HK-2 (cell line): ENCODE results near the gene PAX5.

ENCODE experiments used
- DNase-seq: peaks from one replicate; pipeline ENCODE4 v3.0.0-alpha.2; 2018; ENCODE audit not compliant: unreplicated experiment

The PAX5 gene

DNA sequence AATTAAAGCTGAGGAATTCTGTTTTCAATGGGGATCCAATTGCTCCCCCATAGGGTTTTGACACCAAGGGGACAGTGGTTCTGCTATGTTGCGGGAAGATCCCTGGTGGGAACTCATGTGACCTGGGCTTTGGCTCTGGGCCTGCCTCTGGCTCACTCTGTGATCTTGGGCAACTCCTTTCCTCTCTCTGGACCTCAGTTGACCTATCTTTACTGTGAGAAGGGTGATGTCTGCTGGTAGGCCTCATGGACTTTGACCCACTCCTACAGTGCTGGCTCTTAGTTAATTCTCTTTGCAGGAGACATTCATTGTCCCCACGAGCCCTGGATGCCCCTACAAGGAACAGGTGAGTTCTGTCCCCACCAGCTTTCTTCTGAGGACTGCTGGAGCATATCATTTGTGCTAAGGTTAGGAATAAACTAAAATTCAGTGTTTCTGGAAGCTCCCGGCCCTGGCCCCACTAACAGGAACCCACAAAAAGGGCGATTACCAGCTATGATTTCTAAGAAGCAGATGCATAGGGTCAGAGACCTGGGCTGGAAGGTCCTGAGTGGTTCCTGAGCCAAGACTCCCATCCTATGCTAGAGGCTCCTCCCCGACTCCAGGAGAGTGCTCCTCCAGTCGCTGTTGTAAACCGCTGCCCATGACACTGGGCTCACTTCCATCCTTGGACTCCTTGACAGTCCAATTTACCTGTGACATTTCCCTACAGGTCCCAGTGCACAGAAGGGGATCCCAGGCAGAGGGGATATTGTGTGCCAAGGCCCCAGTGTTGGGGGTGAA, 218.3 kb downstream of the PAX5 start:
- DNase-seq: no peak

DNA sequence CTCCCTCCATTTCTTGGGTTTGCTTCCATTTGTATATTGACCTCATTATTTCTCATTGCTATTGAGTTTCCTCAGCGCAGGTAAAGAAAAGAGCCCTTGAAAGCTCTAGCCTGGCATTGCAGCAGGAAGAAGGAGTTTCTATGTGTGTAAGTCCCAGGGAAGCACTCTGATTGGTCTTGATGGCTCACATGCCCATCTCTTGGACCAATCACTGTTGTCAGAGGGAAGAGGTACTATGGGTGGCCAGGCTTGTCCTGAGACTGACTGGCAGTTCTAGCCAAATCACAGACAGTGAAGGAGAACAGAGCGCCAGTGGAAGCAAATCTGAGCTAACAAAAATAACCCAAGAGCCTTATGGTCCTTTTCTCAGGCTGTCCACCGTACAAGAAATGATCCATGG, 219.0 kb downstream of the PAX5 start:
- DNase-seq: no peak

DNA sequence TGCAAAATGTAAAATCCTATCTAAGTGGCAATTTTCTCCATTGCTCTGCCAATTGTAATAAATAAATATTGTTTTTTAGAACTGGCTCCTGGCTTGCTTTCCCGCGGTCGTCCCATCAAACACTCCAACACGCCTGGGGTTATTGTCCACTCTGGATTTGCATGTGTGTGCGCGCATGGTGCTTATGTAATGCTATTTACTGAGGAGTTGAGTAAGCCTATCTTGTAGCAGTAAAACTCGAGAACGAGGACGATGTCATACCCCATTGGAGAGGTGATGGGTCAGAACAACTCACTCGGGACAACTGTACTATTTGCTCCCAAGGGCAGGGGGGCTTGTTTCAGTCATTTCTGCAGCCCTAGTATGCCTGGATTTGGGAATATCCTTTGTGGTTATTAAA, 220.9 kb downstream of the PAX5 start:
- no peak for DNase-seq

DNA sequence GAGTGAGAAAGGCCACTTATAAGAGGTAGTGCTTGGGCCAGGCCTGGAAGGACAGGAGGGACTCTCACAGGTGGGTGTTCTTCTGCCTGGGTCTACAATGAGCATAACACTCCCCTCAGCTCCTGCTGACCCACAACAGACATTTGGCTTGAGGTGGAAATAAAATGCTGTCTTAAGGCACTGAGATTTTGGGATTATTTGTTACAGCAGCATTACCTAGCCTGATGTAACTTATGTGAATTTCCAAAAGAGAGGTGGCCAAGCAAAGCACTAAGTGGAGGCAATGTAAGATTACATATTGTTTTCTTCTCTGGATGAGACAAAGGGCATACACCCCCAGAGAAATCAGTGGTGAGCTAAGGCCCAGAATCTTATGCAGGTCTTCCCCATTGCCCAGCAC, 221.5 kb downstream of the PAX5 start:
- no peak for DNase-seq

DNA sequence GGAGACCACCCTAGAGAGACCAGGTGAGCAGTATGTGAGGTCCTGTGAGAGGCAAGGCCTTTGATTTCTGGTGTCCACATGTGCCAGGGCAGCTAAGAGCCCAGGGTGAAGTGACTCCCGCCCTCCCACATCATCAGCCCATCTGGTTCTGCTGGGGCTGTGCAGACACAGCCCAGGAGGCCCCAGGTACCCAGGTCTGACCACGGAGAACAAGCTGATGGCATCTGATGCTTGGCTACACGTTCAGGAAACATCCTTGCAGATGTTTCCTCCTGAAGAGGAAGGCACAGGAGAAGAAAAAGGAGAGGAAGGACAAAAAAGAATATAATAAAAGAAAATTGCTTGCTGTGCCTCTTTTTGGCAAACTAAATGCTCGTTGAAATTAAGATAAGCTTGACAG, 225.8 kb downstream of the PAX5 start:
- no peak for DNase-seq

DNA sequence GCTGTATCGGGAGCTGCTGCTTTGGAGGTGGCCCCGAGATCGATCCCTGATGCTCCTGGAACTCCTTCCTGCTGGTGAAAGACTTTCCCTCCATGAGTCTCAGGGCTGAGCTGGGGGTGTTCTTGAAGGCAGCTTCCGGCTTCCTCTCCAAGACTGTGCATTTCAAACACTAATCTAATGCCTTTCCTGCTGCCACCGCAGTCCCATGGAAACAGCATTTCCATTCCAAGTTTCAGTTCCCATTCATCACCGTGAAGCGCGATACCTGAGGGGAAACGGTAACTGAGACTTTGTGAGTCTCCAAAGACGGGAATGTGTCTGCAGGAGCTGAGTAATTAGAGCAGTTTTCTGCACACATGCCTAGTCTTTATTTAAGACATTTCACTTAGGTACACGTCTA, 230.1 kb downstream of the PAX5 start:
- DNase-seq: no peak

DNA sequence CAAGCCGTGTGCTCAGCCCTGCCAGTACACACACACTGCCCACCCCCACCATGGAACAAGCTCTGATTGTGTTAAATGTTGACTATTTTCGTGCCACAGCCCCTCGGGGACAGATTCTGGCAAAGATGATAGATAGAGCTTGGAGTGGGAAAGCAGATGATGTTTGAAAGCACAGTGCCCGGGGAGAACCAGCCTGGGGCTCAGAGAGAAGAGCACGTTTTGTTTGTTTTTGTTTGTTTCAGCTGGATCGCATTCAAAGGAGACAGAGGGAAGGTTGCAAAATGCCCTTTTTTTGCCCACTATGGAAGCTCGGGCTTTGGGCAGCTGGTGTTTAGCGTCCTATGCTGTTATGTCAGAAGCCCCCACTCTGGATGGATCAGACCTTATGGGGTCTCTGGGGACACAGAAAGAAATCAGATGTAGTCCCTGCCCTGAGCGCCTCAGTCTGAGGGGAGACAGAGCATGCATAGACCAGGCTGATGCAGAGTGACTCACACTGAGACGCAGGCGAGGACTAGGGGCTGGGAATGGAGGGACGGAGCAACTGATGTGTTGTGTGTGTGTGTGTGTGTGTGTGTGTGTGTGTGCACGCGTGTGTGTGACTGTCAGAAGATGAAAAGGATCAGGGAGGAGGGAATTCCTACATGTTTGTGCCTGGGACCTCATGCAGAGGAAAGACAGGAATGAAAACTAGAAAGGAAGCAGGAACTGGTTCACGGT, 231.7 kb downstream of the PAX5 start:
- no peak for DNase-seq

DNA sequence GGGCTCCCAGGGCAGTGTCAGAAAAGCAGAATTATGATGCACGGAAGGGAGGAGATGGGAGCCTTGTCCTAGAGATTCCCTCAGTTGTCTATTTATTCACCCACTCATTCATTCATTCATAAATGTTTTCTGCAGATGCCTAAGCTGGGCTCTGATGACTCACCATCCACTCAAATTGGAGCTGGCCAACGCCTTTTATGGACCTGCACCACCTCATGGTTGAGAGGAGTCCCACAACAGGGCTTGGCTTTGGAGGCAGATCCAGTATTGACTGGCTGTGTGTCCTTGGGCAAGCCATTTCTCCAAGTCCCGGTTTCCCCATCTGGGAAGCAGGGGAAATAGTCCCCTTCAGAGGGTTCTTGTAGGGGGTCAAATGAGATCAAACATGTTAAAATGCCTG, 233.6 kb downstream of the PAX5 start:
- DNase-seq: no peak

DNA sequence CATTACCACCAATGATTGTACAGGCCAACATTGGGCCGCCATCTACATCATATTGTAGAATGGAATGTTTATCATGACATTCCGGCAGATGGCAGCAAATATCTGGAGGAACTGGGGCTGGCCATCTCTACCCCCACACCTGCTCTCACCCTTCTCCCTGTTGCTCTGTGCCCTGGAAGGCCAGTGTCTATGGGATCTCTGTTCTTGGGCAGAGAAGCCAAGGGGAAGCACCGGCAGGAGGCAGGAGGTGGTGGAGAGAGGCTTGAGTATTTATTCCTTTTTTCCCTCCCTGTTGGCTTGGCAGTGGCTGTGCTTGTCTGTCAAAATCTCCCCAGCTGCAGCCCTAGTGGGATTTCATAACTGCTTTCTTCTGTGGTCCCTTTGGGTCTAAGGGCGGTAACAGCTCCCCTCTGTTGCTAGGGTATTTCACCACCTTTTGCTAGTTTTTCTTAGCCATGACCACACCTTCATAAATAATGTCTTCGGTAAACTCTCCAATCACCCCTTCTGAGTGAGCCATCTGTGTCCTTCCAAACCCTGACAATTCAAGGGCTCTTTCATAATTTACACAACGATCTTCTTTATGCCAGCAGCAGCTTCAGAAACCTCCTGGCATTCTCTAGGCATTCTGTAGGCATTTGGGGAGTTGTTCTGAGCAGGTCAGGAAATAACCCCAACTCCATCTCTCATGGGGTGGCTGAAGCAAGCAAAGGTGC, 235.6 kb downstream of the PAX5 start:
- no peak for DNase-seq

DNA sequence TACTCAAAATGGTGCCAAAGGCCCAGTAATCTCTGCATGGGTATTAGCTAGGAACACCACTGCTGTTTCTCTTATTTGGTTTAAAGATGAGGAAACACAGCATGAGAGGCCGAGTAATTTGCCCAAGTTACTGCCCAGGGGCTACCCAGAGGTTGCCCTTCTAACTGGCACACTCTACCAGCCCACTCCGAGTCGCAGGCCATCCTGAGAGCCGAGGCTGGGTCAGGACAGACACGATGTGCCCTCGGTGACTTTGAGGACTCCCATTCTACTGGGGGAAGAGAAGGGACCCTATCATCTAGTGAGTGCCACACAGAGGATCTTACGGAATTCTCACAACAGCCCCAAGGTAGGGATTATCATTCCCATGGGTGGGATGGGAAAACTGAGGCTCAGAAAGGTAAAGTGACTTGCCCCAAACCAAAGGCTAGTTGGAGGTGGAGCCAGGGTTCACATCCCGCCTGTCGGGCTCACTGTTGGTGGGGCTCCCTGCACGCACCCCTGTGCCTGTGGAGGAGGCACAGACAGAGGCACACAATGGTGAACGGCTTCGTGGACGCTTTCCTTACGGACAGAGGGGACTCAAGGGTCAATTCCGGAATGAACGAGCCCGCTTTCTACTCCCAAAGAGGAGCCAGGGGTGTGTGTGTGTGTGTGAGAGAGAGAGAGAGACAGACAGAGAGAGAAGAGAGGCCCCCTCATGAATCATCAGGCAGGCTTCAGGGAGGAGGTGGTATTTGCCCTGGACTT, 236.4 kb downstream of the PAX5 start:
- DNase-seq: no peak

DNA sequence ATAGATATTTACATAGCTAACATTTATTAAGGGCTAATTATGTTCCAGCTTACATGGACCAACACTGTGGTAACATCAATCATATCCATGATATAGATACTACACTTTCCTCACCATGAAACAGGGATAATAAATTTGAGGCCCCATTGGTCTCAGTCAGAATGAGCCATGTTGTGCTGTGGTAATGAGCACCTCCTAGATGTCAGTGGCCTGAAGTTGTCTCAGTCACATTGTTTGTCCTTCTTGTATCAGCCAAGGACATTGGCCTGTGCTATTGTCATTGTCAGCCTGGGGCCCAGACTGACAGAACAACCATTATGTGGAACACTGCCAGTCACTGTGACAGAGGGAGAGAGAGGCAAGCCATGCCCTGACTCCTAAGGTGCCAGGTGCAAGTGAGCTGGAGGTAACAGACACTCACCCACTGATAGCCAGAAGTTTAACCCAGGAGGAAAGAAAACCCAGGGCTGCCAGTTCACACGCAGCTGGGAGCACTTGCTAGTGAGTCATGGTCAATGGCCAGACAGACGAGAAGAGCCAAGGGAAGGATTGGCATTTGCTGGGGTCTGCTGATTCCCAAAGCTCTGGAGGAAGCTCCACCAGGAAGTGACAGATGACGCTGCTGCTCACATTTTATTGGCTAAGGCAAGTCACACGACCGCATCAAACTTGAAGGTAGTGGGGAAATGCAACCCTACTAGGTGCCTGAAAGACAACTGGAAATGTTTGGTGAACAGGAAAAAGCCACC, 237.2 kb downstream of the PAX5 start:
- no peak for DNase-seq

DNA sequence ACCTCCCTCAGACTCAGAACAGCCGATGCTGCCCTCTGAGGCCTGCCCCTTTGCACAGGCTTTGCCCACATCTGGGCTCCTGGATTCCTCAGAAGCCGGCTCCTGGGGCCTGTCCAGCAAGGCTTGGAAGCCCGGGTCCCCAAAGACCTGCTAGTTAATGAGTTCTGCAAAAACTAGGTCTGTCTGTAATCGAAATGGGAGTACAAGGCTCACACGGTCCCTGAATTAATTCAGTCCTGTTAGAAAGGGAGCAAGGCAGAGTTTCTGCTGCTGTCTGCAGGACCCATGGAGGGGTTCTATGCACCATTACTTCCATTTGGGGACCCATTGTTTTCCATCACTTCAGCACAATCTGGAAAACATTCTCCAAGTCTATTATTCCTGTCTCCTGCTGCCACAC, 239.6 kb downstream of the PAX5 start:
- no peak for DNase-seq

DNA sequence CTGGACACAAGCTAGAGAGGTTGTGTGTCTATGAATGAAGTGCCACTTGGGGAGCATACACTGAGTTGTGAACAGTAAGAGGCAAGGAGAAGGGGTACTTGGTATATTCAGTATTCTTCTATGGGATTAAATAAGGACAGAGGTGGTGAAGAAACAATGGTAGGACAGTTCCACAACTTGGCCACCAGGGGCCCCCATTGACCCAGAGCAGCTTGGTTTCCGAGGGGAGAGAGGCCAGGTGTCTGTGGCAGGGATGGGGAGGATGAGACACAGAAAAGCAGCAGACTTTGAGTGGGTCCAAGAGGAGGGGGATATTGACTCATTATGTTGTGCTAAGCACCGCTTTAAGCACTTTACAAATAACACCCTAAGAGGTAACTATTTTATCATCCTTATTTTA, 240.8 kb downstream of the PAX5 start:
- no peak for DNase-seq

DNA sequence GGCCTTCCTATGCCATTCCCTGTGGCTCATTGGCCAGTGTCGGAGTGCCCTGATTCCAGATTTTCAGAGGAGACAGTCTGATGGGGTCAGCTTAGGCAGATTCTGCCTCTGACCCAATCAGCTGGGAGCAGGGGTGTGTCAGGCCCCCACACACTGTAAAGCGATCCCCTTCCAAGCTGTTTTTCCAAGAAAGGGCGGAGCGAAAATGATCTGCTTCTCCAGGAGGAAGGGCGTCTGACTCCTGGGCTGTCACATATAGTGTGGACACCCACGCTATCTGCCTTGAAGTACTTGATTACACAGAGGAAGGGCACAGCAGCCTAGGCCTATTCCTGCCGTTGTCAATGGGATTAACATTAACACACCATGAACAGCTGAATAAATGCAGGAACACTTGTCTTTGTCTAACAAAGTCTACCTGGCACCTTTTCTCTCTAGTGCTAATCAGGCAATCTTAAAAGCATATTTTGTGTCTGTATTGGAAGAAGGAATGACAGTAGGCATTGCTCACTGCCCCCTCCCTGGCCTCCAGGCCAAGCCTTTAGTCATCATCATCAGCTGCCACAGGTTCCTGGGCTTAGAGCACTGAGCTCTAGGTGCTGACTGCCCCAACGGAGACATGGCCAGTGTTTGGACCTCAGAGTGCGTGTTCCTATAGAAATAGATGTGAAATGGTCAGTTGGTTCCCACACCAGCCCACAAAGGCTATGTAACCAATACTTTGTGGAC, 242.7 kb downstream of the PAX5 start:
- no peak for DNase-seq

DNA sequence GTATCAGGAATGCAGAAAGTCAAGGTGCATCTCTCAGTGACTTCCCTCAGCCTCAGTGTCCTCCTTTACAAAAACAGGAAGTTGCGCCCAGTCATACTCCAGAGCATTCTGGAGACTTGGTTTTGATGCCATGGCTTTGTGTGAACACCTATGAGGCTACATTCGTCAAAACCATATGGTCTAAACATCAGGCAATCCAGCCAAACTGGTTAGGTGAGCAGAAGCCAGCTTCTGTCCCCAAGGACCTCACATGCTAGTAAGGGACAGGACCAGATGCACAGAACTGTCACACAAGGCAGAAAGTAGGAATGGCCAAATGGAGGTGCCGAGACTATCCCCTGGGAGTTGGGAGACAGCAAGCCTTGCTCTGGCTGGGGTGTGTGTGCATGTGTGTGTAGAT, 244.2 kb downstream of the PAX5 start:
- no peak for DNase-seq

DNA sequence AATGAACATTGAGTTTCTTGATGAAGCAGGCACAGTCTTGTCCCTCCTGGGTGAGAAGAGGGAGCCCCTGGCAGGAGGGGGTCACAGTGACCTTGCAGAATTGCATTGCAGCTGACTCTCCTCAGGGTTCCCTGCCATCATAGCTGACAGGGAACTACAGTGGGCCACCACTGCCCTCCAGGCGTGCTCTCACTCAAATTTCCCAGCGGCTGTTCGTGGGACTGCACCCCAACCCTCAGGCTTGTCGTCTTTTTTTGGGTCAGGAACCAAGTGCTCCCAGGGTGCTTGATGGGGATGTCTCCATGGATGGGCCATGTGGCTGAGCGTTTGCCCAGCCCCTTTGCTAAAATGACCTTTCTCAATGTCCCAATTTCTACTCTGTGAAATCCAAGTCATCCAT, 245.5 kb downstream of the PAX5 start:
- DNase-seq: no peak

DNA sequence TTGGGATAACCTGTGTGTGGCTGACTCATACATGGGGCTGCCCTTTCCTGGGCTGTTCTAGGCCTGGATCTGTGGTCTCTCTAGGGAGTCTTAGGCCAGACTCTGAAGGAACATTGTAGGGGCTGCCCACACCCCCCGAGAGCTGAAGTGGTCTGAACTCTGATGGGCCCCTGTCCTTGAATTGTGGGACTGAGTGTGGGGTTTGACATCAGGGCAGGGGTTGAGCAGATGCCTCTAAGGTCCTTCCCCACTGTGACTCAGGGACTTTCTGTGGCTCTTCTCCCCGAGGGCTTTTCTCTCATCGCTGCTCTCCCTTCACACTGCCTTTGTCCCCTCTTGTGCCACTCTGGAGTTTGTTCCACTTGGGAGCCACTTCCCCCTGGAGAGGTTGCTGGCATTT, 246.4 kb downstream of the PAX5 start:
- DNase-seq: no peak
